Transverse colon (tissue), 3 donors: ENCODE data around the gene SH3RF1.

Experiments
- POLR2A ChIP-seq: fragments of 450-650 bp; IDR thresholded peaks from one replicate; pipeline ENCODE4 v1.6.1; 2016; ENCODE audit warnings: antibody characterized with exemption, mild to moderate bottlenecking, moderate library complexity
- POLR2AphosphoS5 ChIP-seq, 3 donors: sonication (generic); formaldehyde crosslinking; IDR thresholded peaks; one replicate each; pipeline ENCODE4 v1.6.1; 2016; ENCODE audit warnings: antibody characterized with exemption in 3 of 3

- TF ChIP-seq POLR2AphosphoS5 (IDR thresholded peaks at IDR 0.05) (no peak), POLR2A (no peak)
These were observed 81.4 kb downstream of the SH3RF1 start for GRCh38 chr4:169189372-169189771.
